Liver (tissue), 9 donors: ENCODE data around the gene DNAI4. TPM values are rescaled to one million over a fixed set of nuclear protein-coding genes. Genes with fewer than 3 reads are reported as not detected.

Source experiments
- DNase-seq: peaks from one replicate; pipeline ENCODE4 v3.0.0-alpha.2; 2017; ENCODE audit warnings: low spot score
- H3K27ac ChIP-seq, 2 donors: one replicate each; pipeline ENCODE4 v1.7.0; 2013; ENCODE audit warnings: inconsistent platforms in 2 of 2, low read length in 2 of 2, control low read depth in 1 of 2, low read depth in 1 of 2, mild to moderate bottlenecking in 1 of 2
- H3K27me3 ChIP-seq, 4 donors: one replicate each; pipeline versions ENCODE4 v1.6.1 to v1.7.0; 2013; ENCODE audit warnings: low read length in 3 of 4, inconsistent platforms in 1 of 4, mild to moderate bottlenecking in 1 of 4, moderate library complexity in 1 of 4; ENCODE audit not compliant: control insufficient read depth in 4 of 4, insufficient read depth in 4 of 4
- H3K36me3 ChIP-seq, 4 donors: one replicate each; pipeline versions ENCODE4 v1.6.1 to v1.7.0; 2013; ENCODE audit warnings: low read length in 3 of 4, mild to moderate bottlenecking in 3 of 4, low read depth in 1 of 4, moderate library complexity in 1 of 4; ENCODE audit not compliant: control insufficient read depth in 4 of 4, insufficient read depth in 3 of 4
- H3K4me1 ChIP-seq, 4 donors: one replicate each; pipeline versions ENCODE4 v1.6.1 to v1.7.0; 2013; ENCODE audit warnings: low read length in 3 of 4, mild to moderate bottlenecking in 3 of 4, moderate library complexity in 1 of 4; ENCODE audit not compliant: control insufficient read depth in 4 of 4, insufficient read depth in 4 of 4
- H3K4me3 ChIP-seq, 3 donors: one replicate each; pipeline versions ENCODE4 v1.6.1 to v1.7.0; 2013; ENCODE audit warnings: low read length in 3 of 3, control low read depth in 1 of 3, low read depth in 1 of 3, mild to moderate bottlenecking in 1 of 3
- H3K9ac ChIP-seq, 2 donors: one replicate each; pipeline ENCODE4 v1.7.0; 2013; ENCODE audit warnings: low read length in 2 of 2, mild to moderate bottlenecking in 2 of 2, moderate library complexity in 2 of 2, control low read depth in 1 of 2, low read depth in 1 of 2
- H3K9me3 ChIP-seq, 4 donors: one replicate each; pipeline versions ENCODE4 v1.6.1 to v1.7.0; 2013; ENCODE audit warnings: low read length in 3 of 4; ENCODE audit not compliant: control insufficient read depth in 4 of 4
- CTCF ChIP-seq: fragments of 150-350 bp; IDR thresholded peaks from 2 replicates; pipeline ENCODE4 v1.5.1; 2017; ENCODE audit warnings: improper control_type of control experiment, low read depth, low read length; ENCODE audit not compliant: missing input control
- EGR1 ChIP-seq, 2 donors: IDR thresholded peaks; 2 replicates each; pipeline ENCODE4 v1.6.1; 2016 to 2018; ENCODE audit warnings: antibody characterized with exemption in 2 of 2, low read depth in 2 of 2
- FOXA2 ChIP-seq: IDR thresholded peaks from 2 replicates; pipeline ENCODE4 v1.6.1; 2016; ENCODE audit warnings: antibody characterized with exemption
- GABPA ChIP-seq, 2 donors: IDR thresholded peaks in 1 of 2; conservative IDR thresholded peaks in 1 of 2; 2 replicates each; pipeline ENCODE4 v1.6.1; 2016; ENCODE audit warnings: antibody characterized with exemption in 2 of 2, mild to moderate bottlenecking in 1 of 2, moderate library complexity in 1 of 2
- HNF4A ChIP-seq, 2 donors: conservative IDR thresholded peaks; 2 replicates each; pipeline ENCODE4 v1.6.1; 2016; ENCODE audit warnings: antibody characterized with exemption in 2 of 2, mild to moderate bottlenecking in 2 of 2
- HNF4G ChIP-seq: IDR thresholded peaks from 2 replicates; pipeline ENCODE4 v1.6.1; 2016; ENCODE audit warnings: antibody characterized with exemption
- JUND ChIP-seq, 2 donors: IDR thresholded peaks; 2 replicates each; pipeline ENCODE4 v1.6.1; 2016; ENCODE audit warnings: antibody characterized with exemption in 2 of 2
- NR2F2 ChIP-seq: IDR thresholded peaks from 2 replicates; pipeline ENCODE4 v1.6.1; 2016; ENCODE audit warnings: antibody characterized with exemption
- SP1 ChIP-seq: IDR thresholded peaks from 2 replicates; pipeline ENCODE4 v1.6.1; 2018; ENCODE audit warnings: antibody characterized with exemption, mild to moderate bottlenecking
- TAF1 ChIP-seq: conservative IDR thresholded peaks from 2 replicates; pipeline ENCODE4 v1.6.1; 2016; ENCODE audit warnings: antibody characterized with exemption, mild to moderate bottlenecking
- YY1 ChIP-seq: IDR thresholded peaks from 2 replicates; pipeline ENCODE4 v1.6.1; 2016; ENCODE audit warnings: antibody characterized with exemption, mild to moderate bottlenecking
- ZBTB33 ChIP-seq: IDR thresholded peaks from 2 replicates; pipeline ENCODE4 v1.6.1; 2016; ENCODE audit warnings: antibody characterized with exemption
- WGBS: extraction: QIAGEN DNeasy Blood & Tissue Kit; methylation state at CpG from one replicate; pipeline ENCODE4 v1.1.7; 2013; 5-methylcytosine and 5-hydroxymethylcytosine counted together
- polyA plus RNA-seq, 2 donors: library from polyadenylated mRNA; stranded (reverse) in 1 of 2; unstranded in 1 of 2; fragments of 200-250 nt in 1 of 2; fragments of >200 nt in 1 of 2; fragmentation: Nextera tagmentation in 1 of 2; extraction: Ambion mirVana in 1 of 2; gene quantifications; one replicate each; pipeline versions ENCODE4 v1.2.1 to v1.2.3, GENCODE V29; 2013 to 2015
- total RNA-seq, 2 donors: library from RNA; depleted of rRNA; stranded (reverse); fragments of >200 nt; gene quantifications; one replicate each; pipeline ENCODE4 v1.2.3, GENCODE V29; 2014
- TF ChIP-seq, protein P1 (sequence below): IDR thresholded peaks from 2 replicates; pipeline ENCODE4 v1.6.1; 2016; ENCODE audit warnings: antibody characterized with exemption
- donor health status: healthy.
- donor health status: healthy.
- donor health status: healthy.
- donor health status: healthy.
- donor health status: healthy.

Gene DNAI4
- total and polyA plus RNA-seq, 4 donors: 0.42 to 1.8 (median 0.84) TPM

GRCh38 chr1:66929999-66930822, 5.6 kb upstream of the DNAI4 start:
- Histone ChIP-seq H3K9ac (peak overlapping the region; percentile 76 to 99), H3K27me3 (no peaks in the 10 kb centered on the region), H3K4me1 (peaks cover 1 to 34% (median 18%) of the 10 kb centered on the region in 4 donors), H3K36me3 (no peaks in the 10 kb centered on the region), H3K4me3 (peak overlapping the region; percentile 82 to 97 (median 88)), H3K27ac (peak overlapping the region; percentile 94 to 99), H3K9me3 (no peaks in the 10 kb centered on the region)
- peak; percentile 91 for TF ChIP-seq YY1
- TF ChIP-seq FOXA2: no peak
- peak; percentile 48 for TF ChIP-seq CTCF
- TF ChIP-seq HNF4G: peak; percentile 8
- peak; percentile 39 for TF ChIP-seq SP1
- TF ChIP-seq ZBTB33: no peak
- TF ChIP-seq TAF1: peak; percentile 72
- TF ChIP-seq EGR1 (IDR thresholded peaks at IDR 0.05; ENCODE audit: low read depth in 2 of 2): peak in 1 of 2 donors; percentile 73
- no peak for TF ChIP-seq JUND (IDR thresholded peaks at IDR 0.05)
- TF ChIP-seq GABPA (IDR thresholded peaks at IDR 0.05 in 1 of 2, conservative IDR thresholded peaks at IDR 0.05 in 1 of 2): peak in 1 of 2 donors; percentile 26
- peak in 1 of 2 donors; percentile 22 for TF ChIP-seq HNF4A (conservative IDR thresholded peaks at IDR 0.05)
- under 1% methylated on average over 83 of the region's 83 CpGs for WGBS
- DNase-seq: peak; percentile 95

DNA sequence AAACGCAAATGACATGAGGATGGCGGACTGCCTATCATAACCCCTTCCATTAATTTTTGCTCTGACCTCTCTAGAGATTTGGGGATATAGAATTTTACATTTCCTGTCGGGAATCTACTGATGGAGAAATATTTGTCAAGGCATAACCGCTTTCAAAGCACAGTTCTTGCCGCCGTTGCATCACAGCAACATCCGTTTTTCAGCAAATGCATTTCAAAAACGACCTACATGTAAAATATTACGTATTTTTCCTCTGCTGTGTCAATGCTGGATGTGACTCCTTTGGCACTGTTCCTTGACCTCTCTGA, 5.0 kb upstream of the DNAI4 start:
- 15% methylated on average over 9 of the region's 9 CpGs for WGBS
- peaks cover 1 to 31% (median 17%) of the 10 kb centered on the region in 4 donors for H3K4me1 ChIP-seq

More for the DNA sequence above, 5.0 kb upstream of the DNAI4 start:
- H3K4me3 ChIP-seq: peak overlapping the region; percentile 70 to 88 (median 81)
- peak overlapping the region in 1 of 2 donors; percentile 38 for H3K9ac ChIP-seq
- H3K27me3 ChIP-seq: no peaks in the 10 kb centered on the region
- H3K27ac ChIP-seq: peak overlapping the region; percentile 94 to 99
- TF ChIP-seq NR2F2: peak; percentile 67
- TF ChIP-seq, protein P1, sequence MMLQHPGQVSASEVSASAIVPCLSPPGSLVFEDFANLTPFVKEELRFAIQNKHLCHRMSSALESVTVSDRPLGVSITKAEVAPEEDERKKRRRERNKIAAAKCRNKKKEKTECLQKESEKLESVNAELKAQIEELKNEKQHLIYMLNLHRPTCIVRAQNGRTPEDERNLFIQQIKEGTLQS: peak; percentile 50
- TF ChIP-seq ZBTB33: no peak
- TF ChIP-seq GABPA (IDR thresholded peaks at IDR 0.05 in 1 of 2, conservative IDR thresholded peaks at IDR 0.05 in 1 of 2): no peak
- no peaks in the 10 kb centered on the region for H3K9me3 ChIP-seq
- DNase-seq: no peak
- H3K36me3 ChIP-seq: no peaks in the 10 kb centered on the region
